GM12878 (cell line): ENCODE results near the gene SINHCAF. TPM values are rescaled to one million over a fixed set of nuclear protein-coding genes. Genes with fewer than 3 reads are reported as not detected.
A peak's percentile ranks its signal among the peaks of the same experiment; 100 is the strongest.

Experiments
- ATAC-seq: fragments of 200-7000 bp; cut with Tn5 transposase; 3 replicates; pipeline ENCODE4 v1.9.1; 2020; ENCODE audit warnings: mild to moderate bottlenecking, moderate library complexity
- BruUV-seq: library from RNA; stranded (reverse); fragments of 400-500 nt; replicated peaks from 2 replicates; lab custom pipeline; 2021; lab: Mats Ljungman, UMichigan
- CTCF ChIA-PET: fragments of 300-600 bp; sonication (Branson Sonifier 250); formaldehyde crosslinking; extraction: SDS; loops from one replicate; lab custom pipeline; 2021; ENCODE audit warnings: inconsistent platforms; lab: Yijun Ruan, JAX
- POLR2A ChIA-PET: fragments of 350-600 bp; formaldehyde crosslinking; extraction: SDS; loops from one replicate; lab custom pipeline; 2021; ENCODE audit warnings: inconsistent platforms; lab: Charles Lee
- RAD21 ChIA-PET: fragments of 300-600 bp; sonication (Branson Sonifier 250); formaldehyde crosslinking; loops from one replicate; lab custom pipeline; 2023; ENCODE audit warnings: antibody characterized with exemption; ENCODE audit not compliant: unreplicated experiment; lab: Charles Lee
- SMC1A ChIA-PET: fragments of 300-600 bp; sonication (Branson Sonifier 250); formaldehyde crosslinking; loops from one replicate; lab custom pipeline; 2023; ENCODE audit not compliant: unreplicated experiment, uncharacterized antibody; lab: Charles Lee
- DNase-seq: peaks from one replicate; pipeline ENCODE4 v3.0.0-alpha.2; 2011; ENCODE audit warnings: low read depth, low spot score
- FAIRE-seq: peaks from 3 replicates; lab custom pipeline; 2011; peaks lifted over from hg19 to GRCh38; lab: Jason Lieb, UNC
- H2AFZ ChIP-seq: 2 replicates; pipeline ENCODE4 v1.6.0; 2011; ENCODE audit warnings: low read depth, low read length, control low read depth; ENCODE audit not compliant: control insufficient read depth
- H3K27ac ChIP-seq: 2 replicates; pipeline ENCODE4 v1.5.1; 2011; ENCODE audit warnings: control low read depth; ENCODE audit not compliant: control insufficient read depth, insufficient read depth
- H3K27me3 ChIP-seq, 2 experiments: replicated peaks in 1 of 2; 2 replicates each; pipeline versions ENCODE4 v1.6.0 to v1.6.1; 2011; ENCODE audit warnings: low read length in 1 of 2; ENCODE audit not compliant: control insufficient read depth in 2 of 2, insufficient read depth in 2 of 2
- H3K36me3 ChIP-seq, 2 experiments: 2 replicates each; pipeline ENCODE4 v1.5.1; 2011; ENCODE audit warnings: low read length in 1 of 2; ENCODE audit not compliant: control insufficient read depth in 2 of 2, insufficient read depth in 2 of 2
- H3K4me1 ChIP-seq: 2 replicates; pipeline ENCODE4 v1.6.1; 2011; ENCODE audit warnings: mild to moderate bottlenecking, low read length, moderate library complexity, mixed read lengths; ENCODE audit not compliant: control insufficient read depth, insufficient read depth
- H3K4me2 ChIP-seq: 2 replicates; pipeline ENCODE4 v1.6.0; 2011; ENCODE audit warnings: control low read depth; ENCODE audit not compliant: control insufficient read depth, insufficient read depth
- H3K4me3 ChIP-seq: fragments of 200-600 bp; sonication (generic); 2 replicates; pipeline ENCODE4 v1.5.1; 2016
- H3K79me2 ChIP-seq: 2 replicates; pipeline ENCODE4 v1.6.0; 2011; ENCODE audit warnings: low read length; ENCODE audit not compliant: control insufficient read depth, insufficient read depth
- H3K9ac ChIP-seq: 2 replicates; pipeline ENCODE4 v1.8.0; 2011; ENCODE audit warnings: low read length, control low read depth, mixed read lengths; ENCODE audit not compliant: control insufficient read depth, insufficient read depth
- H3K9me3 ChIP-seq: replicated peaks from 3 replicates; pipeline ENCODE4 v1.5.1; 2011; ENCODE audit warnings: mild to moderate bottlenecking, low read length; ENCODE audit not compliant: control insufficient read depth, insufficient read depth
- H4K20me1 ChIP-seq: 2 replicates; pipeline ENCODE4 v1.6.0; 2011; ENCODE audit not compliant: control insufficient read depth, insufficient read depth
- EED ChIP-seq: sonication (generic); IDR thresholded peaks from 2 replicates; pipeline ENCODE4 v1.6.1; 2016; ENCODE audit warnings: antibody characterized with exemption, low read depth
- KAT2A ChIP-seq: conservative IDR thresholded peaks from 2 replicates; pipeline ENCODE4 v1.6.1; 2011; ENCODE audit warnings: low read depth, low read length; ENCODE audit not compliant: control insufficient read depth
- NFYB ChIP-seq: IDR thresholded peaks from 2 replicates; pipeline ENCODE4 v1.6.1; 2011; ENCODE audit warnings: low read depth, mild to moderate bottlenecking, low read length, improper control_type of control experiment, moderate library complexity; ENCODE audit not compliant: insufficient read depth
- PAX5 ChIP-seq: IDR thresholded peaks from 2 replicates; pipeline ENCODE4 v1.6.1; 2011; ENCODE audit warnings: low read depth, low read length, borderline replicate concordance
- SMAD1 ChIP-seq: fragments of 450-650 bp; IDR thresholded peaks from 2 replicates; pipeline ENCODE4 v1.6.1; 2018; ENCODE audit warnings: mild to moderate bottlenecking, low read depth; ENCODE audit not compliant: partially characterized antibody
- WRNIP1 ChIP-seq: IDR thresholded peaks from 2 replicates; pipeline ENCODE4 v1.6.1; 2011; ENCODE audit warnings: low read depth, low read length, improper control_type of control experiment, borderline replicate concordance
- YBX1 ChIP-seq: fragments of 450-650 bp; IDR thresholded peaks from 2 replicates; pipeline ENCODE4 v1.6.1; 2016; ENCODE audit warnings: antibody characterized with exemption
- ZNF207 ChIP-seq: fragments of 450-650 bp; IDR thresholded peaks from 2 replicates; pipeline ENCODE4 v1.6.1; 2014; ENCODE audit warnings: antibody characterized with exemption, mild to moderate bottlenecking, borderline replicate concordance
- ZNF622 ChIP-seq: fragments of 450-650 bp; IDR thresholded peaks from 2 replicates; pipeline ENCODE4 v1.6.1; 2017; ENCODE audit warnings: mild to moderate bottlenecking, inconsistent platforms
- WGBS: methylation state at CpG from one replicate; pipeline ENCODE4 v1.1.6; 2016; ENCODE audit warnings: low lambda C conversion rate; ENCODE audit not compliant: insufficient replicate concordance, insufficient coverage; ENCODE audit errors: missing lambda C conversion rate; 5-methylcytosine and 5-hydroxymethylcytosine counted together
- in situ Hi-C: fragments of 300-500 bp; cut with MboI; formaldehyde crosslinking; loops from 9 replicates; pipeline ENCODE4 v1.14.3; 2018; ENCODE audit warnings: mixed read lengths
- intact Hi-C: fragments of 100-400 bp; cut with micrococcal nuclease; formaldehyde crosslinking; loops from one replicate; pipeline ENCODE4 v1.14.2; 2022; ENCODE audit not compliant: unreplicated experiment
- polyA plus RNA-seq, 11 experiments: library from polyadenylated mRNA; depleted of rRNA in 4 of 11; unstranded in 6 of 11; stranded (reverse) in 5 of 11; fragments of >200 nt; fragmentation: Nextera tagmentation in 4 of 11; fragmentation: Illumina TruSeq in 1 of 11; extraction: Ambion mirVana in 4 of 11; extraction: Trizol in 1 of 11; gene quantifications; 1 replicate in 1 of 11; 2 replicates in 10 of 11; pipeline versions ENCODE4 v1.2.1 to v1.2.3, GENCODE V29; 2011 to 2016; ENCODE audit warnings: inconsistent platforms in 2 of 11, missing spikeins in 2 of 11, low read depth in 1 of 11
- total RNA-seq, 4 experiments: library from RNA; depleted of rRNA in 3 of 4; stranded (reverse); fragments of >200 nt in 3 of 4; fragmentation: Illumina TruSeq in 1 of 4; extraction: Trizol in 1 of 4; gene quantifications; 2 replicates each; pipeline versions ENCODE4 v1.2.1 to v1.2.3, GENCODE V29; 2013 to 2021
- TF ChIP-seq, protein P1 (sequence below): IDR thresholded peaks from 2 replicates; pipeline ENCODE4 v1.6.1; 2012; ENCODE audit warnings: improper control_type of control experiment, low read depth, low read length; ENCODE audit not compliant: insufficient replicate concordance
- TF ChIP-seq, protein P2 (sequence below): IDR thresholded peaks from 2 replicates; pipeline ENCODE4 v1.6.1; 2012; ENCODE audit warnings: mild to moderate bottlenecking, low read depth, low read length
- TF ChIP-seq, protein P3 (sequence below): fragments of 450-650 bp; formaldehyde crosslinking; IDR thresholded peaks from 2 replicates; pipeline ENCODE4 v1.4.0; 2022; ENCODE audit warnings: mild to moderate bottlenecking, moderate library complexity

Gene SINHCAF
- total and polyA plus RNA-seq, 10 of the 15 experiments (the other 5 are each of a cell fraction or from before 2014, with no cell fraction given) = 60.4 to 156 (median 90.3) TPM

DNA sequence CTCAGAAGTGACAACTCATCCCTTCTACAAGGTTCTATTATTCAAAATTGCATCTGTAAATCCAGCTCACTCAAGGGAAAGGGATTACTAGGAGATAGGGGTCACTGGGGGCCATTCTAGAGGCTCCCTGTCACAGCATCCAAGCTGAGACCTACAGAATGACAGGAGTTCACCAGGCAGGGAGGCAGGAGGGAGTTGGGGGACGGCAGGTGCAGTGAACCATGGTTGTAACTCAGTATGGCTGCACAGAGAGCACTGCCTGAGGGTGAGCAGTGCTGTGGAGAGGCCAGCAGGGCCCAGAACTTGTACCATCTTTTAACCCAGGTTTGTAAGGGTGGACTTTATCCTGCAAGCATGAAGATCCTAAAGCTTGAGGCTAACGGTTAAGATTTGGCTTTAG lies 37.9 kb upstream of the SINHCAF start:
- intact Hi-C loops = no loop called here
- ATAC-seq = no peak
- ChIA-PET CTCF (interaction anchor here (0.6 to 4.4 kb wide), 12 partner anchors 11 to 235 kb away, joined by 3 to 33 read pairs (median 6); no protein-coding TSS in a partner anchor), POLR2A (interaction anchor here (0.5 kb wide), 1 partner anchor 565 kb away, joined by 4 read pairs; no protein-coding TSS in a partner anchor), SMC1A (interaction anchor here (1.4 to 2.6 kb wide), 4 partner anchors 70 to 112 kb away, joined by 3 to 17 read pairs (median 16); no protein-coding TSS in a partner anchor), RAD21 (interaction anchor here (0.6 to 2.3 kb wide), 5 partner anchors 65 to 112 kb away, joined by 3 to 21 read pairs (median 6); no protein-coding TSS in a partner anchor)
- no peaks in the 10 kb centered on the region for H3K79me2 ChIP-seq
- no peaks in the 10 kb centered on the region for H3K27me3 ChIP-seq
- no peaks in the 10 kb centered on the region for H3K36me3 ChIP-seq
- no peak overlapping the region for H3K9ac ChIP-seq
- WGBS = 95% methylated on average over 2 of the region's 2 CpGs
- no TSS peak for BruUV-seq
- in situ Hi-C loops = no loop called here
- no peaks in the 10 kb centered on the region; the same call in 2 of the 3 replicates for H3K9me3 ChIP-seq
- no peak overlapping the region for H3K27ac ChIP-seq
- no peaks in the 10 kb centered on the region for H4K20me1 ChIP-seq
- DNase-seq = no peak
- H2AFZ ChIP-seq = peak overlapping the region; percentile 90
- H3K4me3 ChIP-seq = no peak overlapping the region
- FAIRE-seq = no peak
- H3K4me2 ChIP-seq = peak overlapping the region; percentile 56; the same call in 1 of the 2 replicates
- peaks cover 22% of the 10 kb centered on the region for H3K4me1 ChIP-seq
- no peak for TF ChIP-seq SMAD1
- TF ChIP-seq, protein P1, sequence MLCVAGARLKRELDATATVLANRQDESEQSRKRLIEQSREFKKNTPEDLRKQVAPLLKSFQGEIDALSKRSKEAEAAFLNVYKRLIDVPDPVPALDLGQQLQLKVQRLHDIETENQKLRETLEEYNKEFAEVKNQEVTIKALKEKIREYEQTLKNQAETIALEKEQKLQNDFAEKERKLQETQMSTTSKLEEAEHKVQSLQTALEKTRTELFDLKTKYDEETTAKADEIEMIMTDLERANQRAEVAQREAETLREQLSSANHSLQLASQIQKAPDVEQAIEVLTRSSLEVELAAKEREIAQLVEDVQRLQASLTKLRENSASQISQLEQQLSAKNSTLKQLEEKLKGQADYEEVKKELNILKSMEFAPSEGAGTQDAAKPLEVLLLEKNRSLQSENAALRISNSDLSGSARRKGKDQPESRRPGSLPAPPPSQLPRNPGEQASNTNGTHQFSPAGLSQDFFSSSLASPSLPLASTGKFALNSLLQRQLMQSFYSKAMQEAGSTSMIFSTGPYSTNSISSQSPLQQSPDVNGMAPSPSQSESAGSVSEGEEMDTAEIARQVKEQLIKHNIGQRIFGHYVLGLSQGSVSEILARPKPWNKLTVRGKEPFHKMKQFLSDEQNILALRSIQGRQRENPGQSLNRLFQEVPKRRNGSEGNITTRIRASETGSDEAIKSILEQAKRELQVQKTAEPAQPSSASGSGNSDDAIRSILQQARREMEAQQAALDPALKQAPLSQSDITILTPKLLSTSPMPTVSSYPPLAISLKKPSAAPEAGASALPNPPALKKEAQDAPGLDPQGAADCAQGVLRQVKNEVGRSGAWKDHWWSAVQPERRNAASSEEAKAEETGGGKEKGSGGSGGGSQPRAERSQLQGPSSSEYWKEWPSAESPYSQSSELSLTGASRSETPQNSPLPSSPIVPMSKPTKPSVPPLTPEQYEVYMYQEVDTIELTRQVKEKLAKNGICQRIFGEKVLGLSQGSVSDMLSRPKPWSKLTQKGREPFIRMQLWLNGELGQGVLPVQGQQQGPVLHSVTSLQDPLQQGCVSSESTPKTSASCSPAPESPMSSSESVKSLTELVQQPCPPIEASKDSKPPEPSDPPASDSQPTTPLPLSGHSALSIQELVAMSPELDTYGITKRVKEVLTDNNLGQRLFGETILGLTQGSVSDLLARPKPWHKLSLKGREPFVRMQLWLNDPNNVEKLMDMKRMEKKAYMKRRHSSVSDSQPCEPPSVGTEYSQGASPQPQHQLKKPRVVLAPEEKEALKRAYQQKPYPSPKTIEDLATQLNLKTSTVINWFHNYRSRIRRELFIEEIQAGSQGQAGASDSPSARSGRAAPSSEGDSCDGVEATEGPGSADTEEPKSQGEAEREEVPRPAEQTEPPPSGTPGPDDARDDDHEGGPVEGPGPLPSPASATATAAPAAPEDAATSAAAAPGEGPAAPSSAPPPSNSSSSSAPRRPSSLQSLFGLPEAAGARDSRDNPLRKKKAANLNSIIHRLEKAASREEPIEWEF = no peak
- TF ChIP-seq PAX5 = no peak
- no peak for TF ChIP-seq YBX1
- TF ChIP-seq, protein P2, sequence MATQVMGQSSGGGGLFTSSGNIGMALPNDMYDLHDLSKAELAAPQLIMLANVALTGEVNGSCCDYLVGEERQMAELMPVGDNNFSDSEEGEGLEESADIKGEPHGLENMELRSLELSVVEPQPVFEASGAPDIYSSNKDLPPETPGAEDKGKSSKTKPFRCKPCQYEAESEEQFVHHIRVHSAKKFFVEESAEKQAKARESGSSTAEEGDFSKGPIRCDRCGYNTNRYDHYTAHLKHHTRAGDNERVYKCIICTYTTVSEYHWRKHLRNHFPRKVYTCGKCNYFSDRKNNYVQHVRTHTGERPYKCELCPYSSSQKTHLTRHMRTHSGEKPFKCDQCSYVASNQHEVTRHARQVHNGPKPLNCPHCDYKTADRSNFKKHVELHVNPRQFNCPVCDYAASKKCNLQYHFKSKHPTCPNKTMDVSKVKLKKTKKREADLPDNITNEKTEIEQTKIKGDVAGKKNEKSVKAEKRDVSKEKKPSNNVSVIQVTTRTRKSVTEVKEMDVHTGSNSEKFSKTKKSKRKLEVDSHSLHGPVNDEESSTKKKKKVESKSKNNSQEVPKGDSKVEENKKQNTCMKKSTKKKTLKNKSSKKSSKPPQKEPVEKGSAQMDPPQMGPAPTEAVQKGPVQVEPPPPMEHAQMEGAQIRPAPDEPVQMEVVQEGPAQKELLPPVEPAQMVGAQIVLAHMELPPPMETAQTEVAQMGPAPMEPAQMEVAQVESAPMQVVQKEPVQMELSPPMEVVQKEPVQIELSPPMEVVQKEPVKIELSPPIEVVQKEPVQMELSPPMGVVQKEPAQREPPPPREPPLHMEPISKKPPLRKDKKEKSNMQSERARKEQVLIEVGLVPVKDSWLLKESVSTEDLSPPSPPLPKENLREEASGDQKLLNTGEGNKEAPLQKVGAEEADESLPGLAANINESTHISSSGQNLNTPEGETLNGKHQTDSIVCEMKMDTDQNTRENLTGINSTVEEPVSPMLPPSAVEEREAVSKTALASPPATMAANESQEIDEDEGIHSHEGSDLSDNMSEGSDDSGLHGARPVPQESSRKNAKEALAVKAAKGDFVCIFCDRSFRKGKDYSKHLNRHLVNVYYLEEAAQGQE = no peak
- TF ChIP-seq, protein P3, sequence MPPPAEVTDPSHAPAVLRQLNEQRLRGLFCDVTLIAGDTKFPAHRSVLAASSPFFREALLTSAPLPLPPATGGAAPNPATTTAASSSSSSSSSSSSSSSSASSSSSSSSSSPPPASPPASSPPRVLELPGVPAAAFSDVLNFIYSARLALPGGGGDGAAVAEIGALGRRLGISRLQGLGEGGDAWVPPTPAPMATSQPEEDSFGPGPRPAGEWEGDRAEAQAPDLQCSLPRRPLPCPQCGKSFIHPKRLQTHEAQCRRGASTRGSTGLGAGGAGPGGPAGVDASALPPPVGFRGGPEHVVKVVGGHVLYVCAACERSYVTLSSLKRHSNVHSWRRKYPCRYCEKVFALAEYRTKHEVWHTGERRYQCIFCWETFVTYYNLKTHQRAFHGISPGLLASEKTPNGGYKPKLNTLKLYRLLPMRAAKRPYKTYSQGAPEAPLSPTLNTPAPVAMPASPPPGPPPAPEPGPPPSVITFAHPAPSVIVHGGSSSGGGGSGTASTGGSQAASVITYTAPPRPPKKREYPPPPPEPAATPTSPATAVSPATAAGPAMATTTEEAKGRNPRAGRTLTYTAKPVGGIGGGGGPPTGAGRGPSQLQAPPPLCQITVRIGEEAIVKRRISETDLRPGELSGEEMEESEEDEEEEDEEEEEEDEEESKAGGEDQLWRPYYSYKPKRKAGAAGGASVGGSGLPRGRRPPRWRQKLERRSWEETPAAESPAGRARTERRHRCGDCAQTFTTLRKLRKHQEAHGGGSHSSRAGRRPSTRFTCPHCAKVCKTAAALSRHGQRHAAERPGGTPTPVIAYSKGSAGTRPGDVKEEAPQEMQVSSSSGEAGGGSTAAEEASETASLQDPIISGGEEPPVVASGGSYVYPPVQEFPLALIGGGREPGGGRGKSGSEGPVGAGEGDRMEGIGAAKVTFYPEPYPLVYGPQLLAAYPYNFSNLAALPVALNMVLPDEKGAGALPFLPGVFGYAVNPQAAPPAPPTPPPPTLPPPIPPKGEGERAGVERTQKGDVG (CRISPR knock-in tag) = no peak
- TF ChIP-seq NFYB = no peak
- no peak for TF ChIP-seq KAT2A
- TF ChIP-seq ZNF207 = no peak
- TF ChIP-seq WRNIP1 = no peak
- TF ChIP-seq EED = no peak
- TF ChIP-seq ZNF622 = no peak
